GM19455 (cell line): Measurements from ENCODE around the gene LAG3.

Source experiments
- ATAC-seq: cut with Tn5 transposase; IDR thresholded peaks from one replicate; pipeline ENCODE4 v1.9.1; 2021; ENCODE audit not compliant: unreplicated experiment

LAG3 gene

GRCh38 chr12:6787309-6787708 is 15.0 kb downstream of the LAG3 start:
- no peak for ATAC-seq

- no peak for ATAC-seq
These were observed 16.9 kb downstream of the LAG3 start, which contains the start of gene CD4 for GRCh38 chr12:6788972-6789924. Gene CD4, plus strand, starts transcription at chr12:6789528. Its CDS starts 10,611 bp downstream, at chr12:6800139.

GRCh38 chr12:6790496-6791150 is 18.3 kb downstream of the LAG3 start:
- no peak for ATAC-seq

GRCh38 chr12:6791931-6792520 is 19.7 kb downstream of the LAG3 start:
- no peak for ATAC-seq

- ATAC-seq, result no peak
These were observed 20.3 kb downstream of the LAG3 start for GRCh38 chr12:6792522-6793201.

- ATAC-seq, result no peak
These were observed 22.8 kb downstream of the LAG3 start for GRCh38 chr12:6795088-6795487.

GRCh38 chr12:6796576-6796975 is 24.3 kb downstream of the LAG3 start:
- no peak for ATAC-seq

GRCh38 chr12:6799147-6799546 is 26.8 kb downstream of the LAG3 start:
- no peak for ATAC-seq

GRCh38 chr12:6807170-6807569 is 34.9 kb downstream of the LAG3 start:
- no peak for ATAC-seq

GRCh38 chr12:6809056-6809455 is 36.7 kb downstream of the LAG3 start:
- no peak for ATAC-seq

- no peak for ATAC-seq
These were observed 38.4 kb downstream of the LAG3 start for GRCh38 chr12:6810758-6811157.

- no peak for ATAC-seq
These were observed 41.0 kb downstream of the LAG3 start for GRCh38 chr12:6813363-6813762.

- ATAC-seq, result no peak
These were observed 44.3 kb downstream of the LAG3 start for GRCh38 chr12:6816598-6816997.

- no peak for ATAC-seq
These were observed 44.8 kb downstream of the LAG3 start for GRCh38 chr12:6817098-6817497.

- ATAC-seq, result no peak
These were observed 45.4 kb downstream of the LAG3 start for GRCh38 chr12:6817662-6818157.

- ATAC-seq, result no peak
These were observed 45.9 kb downstream of the LAG3 start for GRCh38 chr12:6818222-6818621.

- no peak for ATAC-seq
These were observed 46.3 kb downstream of the LAG3 start for GRCh38 chr12:6818645-6819044.

GRCh38 chr12:6819106-6820030 is 47.0 kb downstream of the LAG3 start:
- no peak for ATAC-seq

GRCh38 chr12:6820166-6820565 is 47.8 kb downstream of the LAG3 start:
- ATAC-seq, result no peak
